GM19240 (cell line): Measurements from ENCODE around the gene OPCML.

Experiments used
- DNase-seq: peaks from one replicate; pipeline ENCODE4 v3.0.0; 2011; ENCODE audit warnings: low spot score; ENCODE audit not compliant: insufficient read length

OPCML gene

DNA sequence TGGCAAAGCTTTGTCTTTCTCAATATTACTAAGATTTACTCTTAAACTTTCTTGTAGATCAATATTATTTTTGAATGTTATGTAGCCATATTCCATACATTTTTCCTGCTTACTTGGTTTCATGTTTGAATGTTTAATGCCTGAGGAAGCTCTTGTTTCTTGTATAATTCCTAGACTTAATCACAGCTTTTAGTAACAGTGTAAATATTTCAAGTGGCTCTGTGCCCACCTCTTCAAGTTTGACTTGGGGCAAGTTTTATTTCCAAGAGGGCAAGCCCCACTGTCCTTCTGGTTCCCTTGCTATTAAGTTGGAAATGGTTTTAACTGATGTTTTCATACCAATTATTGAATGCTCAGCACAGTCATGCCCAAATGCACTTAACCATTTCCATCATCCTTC lies 1004.1 kb downstream of the OPCML start:
- DNase-seq, result no peak

GRCh38 chr11:132523929-132524328 lies 1008.4 kb downstream of the OPCML start:
- DNase-seq, result no peak

- DNase-seq, result no peak
Measured at GRCh38 chr11:132520199-132520598, 1012.1 kb downstream of the OPCML start.

DNA sequence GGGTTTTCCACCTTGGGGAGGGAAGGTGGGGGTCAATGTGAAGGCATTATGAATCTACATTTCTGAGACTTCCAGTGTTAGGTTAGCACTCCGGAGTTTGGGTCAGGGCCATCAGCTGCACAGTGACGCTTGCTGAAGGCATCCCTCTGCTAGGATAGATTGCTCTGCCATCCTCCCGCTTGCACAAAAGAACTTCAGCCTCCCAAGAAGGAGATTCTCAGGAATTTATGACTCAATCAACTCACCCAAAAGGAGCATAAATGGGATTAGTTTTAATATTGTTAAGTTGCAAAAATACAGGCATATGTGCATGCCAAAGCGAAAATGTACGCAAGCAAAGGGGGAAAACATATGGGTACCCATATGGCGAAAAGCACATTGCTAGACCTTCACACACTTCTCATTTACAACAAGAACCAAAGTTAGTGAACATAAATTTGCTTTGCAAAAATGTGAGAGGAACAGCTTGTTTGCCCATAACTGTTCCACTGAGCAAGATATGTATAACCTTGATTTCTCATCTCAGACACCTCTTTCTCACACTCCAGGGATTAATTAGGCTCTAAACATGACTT lies 1013.0 kb downstream of the OPCML start:
- DNase-seq, result no peak

DNA sequence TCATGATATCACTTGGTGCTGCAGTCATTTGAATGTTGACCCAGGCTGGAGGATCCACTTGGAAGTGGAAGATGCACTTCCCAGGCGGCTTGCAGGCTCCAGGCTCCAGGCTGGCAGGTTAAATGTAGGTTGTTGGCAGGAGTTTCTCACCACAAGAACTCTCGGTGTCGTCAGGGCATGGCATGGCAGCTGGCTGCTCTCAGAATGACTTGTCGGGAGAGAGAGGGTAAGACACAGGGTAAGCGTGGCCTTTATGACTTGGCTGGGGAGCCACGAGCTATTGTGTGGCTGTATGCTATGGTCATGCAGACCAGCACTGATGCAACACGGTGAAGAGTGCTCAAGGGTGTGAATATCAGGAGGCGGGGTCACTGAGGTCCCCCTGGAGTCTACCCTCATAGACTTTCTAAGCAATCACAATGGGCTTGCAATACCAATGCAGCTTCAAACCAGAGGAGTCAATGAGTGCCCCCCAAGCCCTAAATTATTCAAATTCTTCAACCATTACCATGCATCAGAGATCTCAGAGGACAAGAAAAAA lies 1027.7 kb downstream of the OPCML start:
- DNase-seq, result no peak

DNA sequence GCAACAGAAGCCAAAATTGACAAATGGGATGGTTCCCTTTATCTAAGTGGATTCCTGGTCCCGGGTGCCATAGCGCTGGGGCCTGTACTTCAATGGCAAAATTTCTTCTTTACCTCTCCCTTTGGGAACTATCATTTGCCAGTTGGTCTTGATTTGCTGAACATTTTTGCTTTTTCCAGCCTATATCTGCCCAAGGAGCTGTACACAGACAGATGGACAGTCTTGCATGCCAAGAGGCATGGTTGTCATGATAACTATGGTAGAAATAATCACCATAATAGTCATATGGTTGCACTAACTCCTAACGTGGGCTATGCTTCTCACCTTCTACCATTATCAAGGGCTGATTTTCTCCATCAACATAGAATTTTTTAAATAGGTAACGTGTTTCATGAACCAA lies 1030.9 kb downstream of the OPCML start:
- no peak for DNase-seq

- DNase-seq, result no peak
Measured at GRCh38 chr11:132499661-132500060, 1032.6 kb downstream of the OPCML start.

- DNase-seq, result no peak
Measured at GRCh38 chr11:132496341-132496740, 1036.0 kb downstream of the OPCML start.

DNA sequence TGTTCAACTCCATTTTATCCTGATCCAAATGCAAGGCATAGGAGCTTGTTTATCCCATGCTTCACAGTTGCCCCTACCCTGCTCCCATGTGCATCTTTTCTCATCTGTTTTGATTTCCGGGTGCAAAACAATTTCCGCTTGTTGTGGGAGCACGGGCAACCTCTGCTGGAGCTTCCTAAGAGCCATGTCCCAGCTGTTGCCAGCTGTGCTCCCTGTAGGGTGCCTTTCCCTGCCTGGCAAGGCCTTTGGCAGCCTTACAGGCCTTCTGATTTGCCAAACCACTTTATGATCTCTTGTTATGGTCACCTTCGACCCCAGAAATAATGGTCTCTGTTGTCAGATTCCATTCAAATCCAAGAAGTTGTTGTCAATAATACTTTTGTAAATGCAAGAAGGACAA lies 1038.5 kb downstream of the OPCML start:
- DNase-seq, result no peak

- no peak for DNase-seq
Measured at GRCh38 chr11:132490978-132491377, 1041.3 kb downstream of the OPCML start.

DNA sequence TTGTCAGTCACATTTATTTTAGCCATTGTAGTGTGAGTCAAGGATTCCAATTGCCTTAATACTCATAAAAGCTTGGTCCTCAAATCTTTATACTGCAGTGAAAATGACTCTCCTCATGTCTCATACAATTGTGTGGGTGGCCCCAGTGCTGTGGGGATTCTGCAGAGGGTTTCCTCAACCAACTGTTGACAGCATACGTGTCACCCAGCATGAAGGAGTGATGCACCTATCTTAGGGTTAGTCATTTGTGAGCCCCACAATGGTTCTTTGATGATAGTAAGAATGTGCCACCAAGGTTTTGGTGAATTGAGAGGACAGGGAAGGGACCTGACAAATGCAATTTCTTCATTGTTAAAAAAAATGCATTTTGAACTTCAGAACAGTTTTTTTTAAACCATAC lies 1046.2 kb downstream of the OPCML start:
- no peak for DNase-seq

- no peak for DNase-seq
Measured at GRCh38 chr11:132475026-132475425, 1057.3 kb downstream of the OPCML start.

- DNase-seq, result no peak
Measured at GRCh38 chr11:132472411-132473172, 1059.7 kb downstream of the OPCML start.

GRCh38 chr11:132471466-132471865 lies 1060.8 kb downstream of the OPCML start:
- DNase-seq, result no peak

DNA sequence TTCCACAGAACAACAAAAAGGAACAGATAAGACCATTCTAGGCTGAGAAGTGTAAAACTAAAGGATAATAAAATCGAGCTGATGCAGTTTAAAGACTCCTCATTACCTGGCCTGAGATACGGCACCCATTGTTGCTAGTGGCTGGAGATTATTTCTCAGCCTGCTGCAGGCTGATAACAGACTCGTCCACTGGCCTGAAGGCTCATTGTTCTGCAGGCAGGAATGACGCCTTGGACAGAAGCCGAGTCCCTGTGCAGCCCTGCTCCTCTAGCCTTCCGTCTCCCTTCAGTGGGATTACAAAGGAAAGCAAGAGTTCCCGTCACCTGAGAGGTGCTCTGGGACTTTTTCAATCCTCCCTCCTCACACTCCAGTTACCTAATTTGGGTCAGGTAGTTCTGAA lies 1065.3 kb downstream of the OPCML start:
- no peak for DNase-seq

GRCh38 chr11:132464939-132465338 lies 1067.4 kb downstream of the OPCML start:
- no peak for DNase-seq

DNA sequence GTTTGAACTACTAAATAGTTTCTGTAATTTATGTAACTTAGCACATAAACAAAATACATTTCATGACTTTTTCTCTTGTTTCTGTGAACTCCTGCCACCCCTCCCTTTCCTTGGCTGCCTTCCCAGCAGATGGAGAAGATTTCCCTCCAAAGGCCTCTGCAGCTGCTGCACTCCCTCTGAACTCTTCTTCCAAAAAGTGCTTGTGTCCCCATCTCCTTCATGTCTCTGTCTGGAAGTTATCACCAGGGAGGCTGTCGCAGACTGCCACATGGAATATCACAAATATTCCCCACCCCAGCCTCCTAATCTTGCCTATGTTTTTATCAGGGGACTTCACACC lies 1068.3 kb downstream of the OPCML start:
- no peak for DNase-seq

DNA sequence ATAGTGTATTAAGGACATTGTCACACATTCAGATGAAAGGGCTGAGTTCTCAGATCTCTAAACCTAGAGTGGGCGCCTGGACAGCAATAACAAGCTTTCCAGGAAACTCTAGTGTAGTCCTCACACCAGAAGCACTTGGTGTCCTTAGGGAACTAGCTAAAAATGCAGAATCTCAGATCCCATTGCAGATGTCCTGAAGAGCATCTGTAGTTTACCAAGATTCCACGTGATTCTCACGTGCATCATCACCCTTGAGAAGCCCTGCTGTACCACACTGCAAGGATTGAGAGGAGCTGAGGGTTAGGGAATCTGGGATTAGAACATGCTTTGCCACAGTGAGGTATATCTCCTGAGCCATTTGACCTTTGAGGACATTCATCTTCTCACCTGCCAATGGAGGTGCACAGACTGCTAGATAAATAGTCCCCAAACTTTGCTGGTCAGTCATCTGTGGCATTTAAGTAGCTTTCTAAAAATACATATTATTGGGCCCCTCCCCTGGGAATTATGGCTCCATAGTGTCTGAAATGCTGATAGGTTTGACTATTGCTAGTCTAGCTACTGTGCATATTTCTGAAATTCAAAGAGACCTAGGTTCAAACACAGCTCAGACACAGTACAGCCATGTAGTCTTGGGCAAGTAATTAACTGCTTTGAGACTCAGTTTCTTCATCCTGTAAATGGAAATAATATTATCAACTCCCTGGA lies 1068.9 kb downstream of the OPCML start:
- no peak for DNase-seq

- DNase-seq, result no peak
Measured at GRCh38 chr11:132459736-132460135, 1072.6 kb downstream of the OPCML start.

DNA sequence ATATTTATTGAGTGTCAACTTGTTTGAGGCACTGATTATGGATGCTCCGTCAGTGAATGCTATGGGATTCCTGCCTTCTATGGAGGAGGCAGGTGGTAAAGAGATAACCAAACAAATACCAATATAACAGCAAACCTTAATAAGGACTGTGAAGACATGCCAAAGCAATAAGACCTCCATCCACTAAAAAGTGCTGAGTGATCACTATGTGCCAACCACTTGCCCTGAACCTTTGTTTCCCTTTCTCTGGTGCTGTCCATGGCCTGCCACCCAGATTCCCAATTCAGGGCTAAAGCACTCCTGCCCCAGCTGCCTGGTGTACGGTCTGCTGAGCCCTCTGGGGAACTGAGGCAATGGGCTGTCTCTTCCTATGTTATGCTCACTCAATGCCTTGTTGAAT lies 1074.9 kb downstream of the OPCML start:
- no peak for DNase-seq

GRCh38 chr11:132456751-132457328 lies 1075.5 kb downstream of the OPCML start:
- DNase-seq, result no peak

- DNase-seq, result no peak
Measured at GRCh38 chr11:132455044-132455443, 1077.3 kb downstream of the OPCML start.
